Astrocyte (in vitro differentiated cells and primary cell): ENCODE measurements around the gene FCMR. TPM values are rescaled to one million over a fixed set of nuclear protein-coding genes. Genes with fewer than 3 reads are reported as not detected.

Source experiments
- DNase-seq: peaks from one replicate; pipeline ENCODE4 v3.0.0-alpha.2; 2010; ENCODE audit warnings: low read depth
- FAIRE-seq: peaks from 2 replicates; lab custom pipeline; 2011; peaks lifted over from hg19 to GRCh38; lab: Jason Lieb, UNC
- H2AFZ ChIP-seq: 2 replicates; pipeline ENCODE4 v1.6.0; 2012; ENCODE audit warnings: low read depth, low read length, inconsistent platforms
- H3K27ac ChIP-seq: 2 replicates; pipeline ENCODE4 v1.5.1; 2011; ENCODE audit warnings: low read depth, low read length, inconsistent platforms
- H3K27me3 ChIP-seq: 2 replicates; pipeline ENCODE4 v1.6.0; 2011; ENCODE audit warnings: low read length, inconsistent platforms; ENCODE audit not compliant: insufficient read depth
- H3K36me3 ChIP-seq: 2 replicates; pipeline ENCODE4 v1.5.1; 2011; ENCODE audit warnings: low read length, inconsistent platforms; ENCODE audit not compliant: insufficient read depth
- H3K4me1 ChIP-seq: 2 replicates; pipeline ENCODE4 v1.5.1; 2011; ENCODE audit warnings: low read length, inconsistent platforms; ENCODE audit not compliant: insufficient read depth
- H3K4me2 ChIP-seq: 2 replicates; pipeline ENCODE4 v1.6.0; 2012; ENCODE audit warnings: low read length, inconsistent platforms
- H3K4me3 ChIP-seq: 2 replicates; pipeline ENCODE4 v1.5.1; 2011; ENCODE audit warnings: low read depth, mild to moderate bottlenecking, low read length, inconsistent platforms; ENCODE audit not compliant: insufficient read depth
- H3K79me2 ChIP-seq: 2 replicates; pipeline ENCODE4 v1.6.0; 2012; ENCODE audit warnings: mild to moderate bottlenecking, low read length, inconsistent platforms; ENCODE audit not compliant: insufficient read depth
- H3K9ac ChIP-seq: 2 replicates; pipeline ENCODE4 v1.6.0; 2012; ENCODE audit warnings: mild to moderate bottlenecking, low read length, inconsistent platforms
- H3K9me3 ChIP-seq: 2 replicates; pipeline ENCODE4 v1.5.1; 2012; ENCODE audit warnings: low read depth, mild to moderate bottlenecking, low read length, inconsistent platforms; ENCODE audit not compliant: insufficient read depth
- H4K20me1 ChIP-seq: 2 replicates; pipeline ENCODE4 v1.6.0; 2012; ENCODE audit warnings: low read length, inconsistent platforms; ENCODE audit not compliant: insufficient read depth
- H3K27ac Mint-ChIP-seq: one replicate; pipeline ENCODE4 v1.8.0; 2021; ENCODE audit warnings: mild to moderate bottlenecking, mixed read lengths; ENCODE audit not compliant: unreplicated experiment
- H3K27me3 Mint-ChIP-seq: one replicate; pipeline ENCODE4 v1.8.0; 2021; ENCODE audit warnings: low read depth, mixed read lengths; ENCODE audit not compliant: unreplicated experiment
- H3K36me3 Mint-ChIP-seq: one replicate; pipeline ENCODE4 v1.8.0; 2021; ENCODE audit warnings: low read depth, mixed read lengths; ENCODE audit not compliant: unreplicated experiment
- H3K4me1 Mint-ChIP-seq: one replicate; pipeline ENCODE4 v1.8.0; 2021; ENCODE audit warnings: low read depth, mixed read lengths; ENCODE audit not compliant: unreplicated experiment
- H3K4me3 Mint-ChIP-seq: one replicate; pipeline ENCODE4 v1.8.0; 2021; ENCODE audit warnings: mild to moderate bottlenecking, moderate library complexity, mixed read lengths; ENCODE audit not compliant: unreplicated experiment
- H3K9me3 Mint-ChIP-seq: one replicate; pipeline ENCODE4 v1.8.0; 2021; ENCODE audit warnings: mild to moderate bottlenecking, mixed read lengths; ENCODE audit not compliant: unreplicated experiment
- EZH2 ChIP-seq: IDR thresholded peaks from 2 replicates; pipeline ENCODE4 v1.6.1; 2012; ENCODE audit warnings: mild to moderate bottlenecking, low read length, inconsistent platforms; ENCODE audit not compliant: insufficient read depth
- total RNA-seq: library from RNA; stranded (reverse); gene quantifications from 2 replicates; pipeline ENCODE4 v1.2.1, GENCODE V29; 2021
- TF ChIP-seq, protein P1 (sequence below): IDR thresholded peaks from 2 replicates; pipeline ENCODE4 v1.5.1; 2011; ENCODE audit warnings: low read depth, mild to moderate bottlenecking, inconsistent platforms, low read length, moderate library complexity; ENCODE audit not compliant: insufficient read depth

FCMR gene
- total RNA-seq, 1 donor from 2014 or later: 0.73 TPM

DNA sequence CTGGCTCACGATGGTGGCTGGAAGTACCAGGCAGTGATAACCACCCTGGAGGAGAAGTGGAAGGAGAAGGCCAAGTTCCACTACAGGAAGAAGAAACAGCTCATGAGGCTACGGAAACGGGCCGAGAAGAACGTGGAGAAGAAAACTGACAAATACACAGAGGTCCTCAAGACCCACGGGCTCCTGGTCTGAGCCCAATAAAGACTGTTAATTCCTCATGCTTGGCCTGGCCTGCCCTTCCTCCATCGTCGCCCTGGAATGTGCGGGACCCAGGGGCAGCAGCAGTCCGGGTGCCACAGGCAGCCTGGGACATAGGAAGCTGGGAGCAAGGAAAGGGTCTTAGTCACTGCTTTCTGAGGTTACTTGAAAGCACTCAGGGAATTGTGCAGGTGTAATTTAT is 13.7 kb downstream of the FCMR start:
- Mint-ChIP-seq H3K4me3 (no peak overlapping the region), H3K27ac (no peak overlapping the region), H3K36me3 (peaks cover 2% of the 10 kb centered on the region), H3K9me3 (peaks cover 2% of the 10 kb centered on the region), H3K4me1 (peaks cover 20% of the 10 kb centered on the region), H3K27me3 (peaks cover 27% of the 10 kb centered on the region)
- Histone ChIP-seq H3K9me3 (no peaks in the 10 kb centered on the region), H3K4me1 (peaks cover 9% of the 10 kb centered on the region), H3K9ac (no peak overlapping the region), H3K36me3 (no peaks in the 10 kb centered on the region), H4K20me1 (no peaks in the 10 kb centered on the region), H3K27me3 (peaks cover 13% of the 10 kb centered on the region), H2AFZ (no peak overlapping the region), H3K27ac (no peak overlapping the region), H3K4me3 (no peak overlapping the region), H3K4me2 (no peak overlapping the region), H3K79me2 (no peaks in the 10 kb centered on the region)
- TF ChIP-seq, protein P1, sequence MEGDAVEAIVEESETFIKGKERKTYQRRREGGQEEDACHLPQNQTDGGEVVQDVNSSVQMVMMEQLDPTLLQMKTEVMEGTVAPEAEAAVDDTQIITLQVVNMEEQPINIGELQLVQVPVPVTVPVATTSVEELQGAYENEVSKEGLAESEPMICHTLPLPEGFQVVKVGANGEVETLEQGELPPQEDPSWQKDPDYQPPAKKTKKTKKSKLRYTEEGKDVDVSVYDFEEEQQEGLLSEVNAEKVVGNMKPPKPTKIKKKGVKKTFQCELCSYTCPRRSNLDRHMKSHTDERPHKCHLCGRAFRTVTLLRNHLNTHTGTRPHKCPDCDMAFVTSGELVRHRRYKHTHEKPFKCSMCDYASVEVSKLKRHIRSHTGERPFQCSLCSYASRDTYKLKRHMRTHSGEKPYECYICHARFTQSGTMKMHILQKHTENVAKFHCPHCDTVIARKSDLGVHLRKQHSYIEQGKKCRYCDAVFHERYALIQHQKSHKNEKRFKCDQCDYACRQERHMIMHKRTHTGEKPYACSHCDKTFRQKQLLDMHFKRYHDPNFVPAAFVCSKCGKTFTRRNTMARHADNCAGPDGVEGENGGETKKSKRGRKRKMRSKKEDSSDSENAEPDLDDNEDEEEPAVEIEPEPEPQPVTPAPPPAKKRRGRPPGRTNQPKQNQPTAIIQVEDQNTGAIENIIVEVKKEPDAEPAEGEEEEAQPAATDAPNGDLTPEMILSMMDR: no peak
- FAIRE-seq (no peak), DNase-seq (no peak)

DNA sequence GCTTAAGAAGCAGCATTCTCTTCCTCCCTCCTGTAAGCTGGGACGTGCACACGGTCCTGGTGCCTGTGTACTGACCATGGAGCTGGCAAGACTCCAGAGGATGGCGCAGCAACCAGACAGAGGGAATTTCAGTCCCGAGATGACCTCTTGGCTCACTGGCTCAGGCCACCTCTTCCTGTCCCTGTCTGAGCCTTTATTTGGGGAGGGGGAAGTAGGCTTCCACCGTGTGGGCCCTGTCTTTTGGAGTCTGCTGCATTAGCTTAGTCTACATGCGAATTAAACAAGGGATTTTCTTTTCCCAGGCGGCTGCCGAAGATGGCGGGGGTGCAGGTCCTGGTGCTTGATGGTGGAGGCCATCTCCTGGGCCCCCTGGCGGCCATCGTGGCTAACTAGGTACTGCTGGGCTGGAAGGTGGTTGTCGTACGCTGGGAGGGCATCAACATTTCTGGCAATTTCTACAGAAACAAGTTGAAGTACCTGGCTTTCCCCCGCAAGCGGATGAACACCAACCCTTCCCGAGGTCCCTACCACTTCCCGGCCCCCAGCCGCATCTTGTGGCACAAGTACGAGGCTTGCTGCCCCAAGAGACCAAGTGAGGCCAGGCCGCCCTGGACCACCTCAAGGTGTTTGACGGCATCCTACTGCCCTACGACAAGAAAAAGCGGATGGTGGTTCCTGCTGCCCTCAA is 14.3 kb downstream of the FCMR start:
- TF ChIP-seq, protein P1: no peak
- TF ChIP-seq EZH2: no peak
- Histone ChIP-seq H3K4me2 (no peak overlapping the region), H4K20me1 (no peaks in the 10 kb centered on the region), H3K36me3 (no peaks in the 10 kb centered on the region), H3K9ac (no peak overlapping the region), H3K79me2 (no peaks in the 10 kb centered on the region), H3K4me3 (no peak overlapping the region), H3K9me3 (no peaks in the 10 kb centered on the region), H2AFZ (no peak overlapping the region), H3K27me3 (peaks cover 13% of the 10 kb centered on the region), H3K4me1 (peaks cover 9% of the 10 kb centered on the region), H3K27ac (no peak overlapping the region)
- H3K9me3 Mint-ChIP-seq: peaks cover 2% of the 10 kb centered on the region
- no peak overlapping the region for H3K4me3 Mint-ChIP-seq
- H3K27ac Mint-ChIP-seq: no peak overlapping the region
- peaks cover 2% of the 10 kb centered on the region for H3K36me3 Mint-ChIP-seq
- H3K27me3 Mint-ChIP-seq: peaks cover 22% of the 10 kb centered on the region
- DNase-seq: no peak
- peaks cover 20% of the 10 kb centered on the region for H3K4me1 Mint-ChIP-seq
- FAIRE-seq: no peak
